GM18508 (cell line): ENCODE data around the gene ACADSB.

Source experiments
- ATAC-seq: cut with Tn5 transposase; IDR thresholded peaks from one replicate; pipeline ENCODE4 v1.9.1; 2021; ENCODE audit warnings: moderate number of reproducible peaks; ENCODE audit not compliant: insufficient read depth, unreplicated experiment

The ACADSB gene

DNA sequence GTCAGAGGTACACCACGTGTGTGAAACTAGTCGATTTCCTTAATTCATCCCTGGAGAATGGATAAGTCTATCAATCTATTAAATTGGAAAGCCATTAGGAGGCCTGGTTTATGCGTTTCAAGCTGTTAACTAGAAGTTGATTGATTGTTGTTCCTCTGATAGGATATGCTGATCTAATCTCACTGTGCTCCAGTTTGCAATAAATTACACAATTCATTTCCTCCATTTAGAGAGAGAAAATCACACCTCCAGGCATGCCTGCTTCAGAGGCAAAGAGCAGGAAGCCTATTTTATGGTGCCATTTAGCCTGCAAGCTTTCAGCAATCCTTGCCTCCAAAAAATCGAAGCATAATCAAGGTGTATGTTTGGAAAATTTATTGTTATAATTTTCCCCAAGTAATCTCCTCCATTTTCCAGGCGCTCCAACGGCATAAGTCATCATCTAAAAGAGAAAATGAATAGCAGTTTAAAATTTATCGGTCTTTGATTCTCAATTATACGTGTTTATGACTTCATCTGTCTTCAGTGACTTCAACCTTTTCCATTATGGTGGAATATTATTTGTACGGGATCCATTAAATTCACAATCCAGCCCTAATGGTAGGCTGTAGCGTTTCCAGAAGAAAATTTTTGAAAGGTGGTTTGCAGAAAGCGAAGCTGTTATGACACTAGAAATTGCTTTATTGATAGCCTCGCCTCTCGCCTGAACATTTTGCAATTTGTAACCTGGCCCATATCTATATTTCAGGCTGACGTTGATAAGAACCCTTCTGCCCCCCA lies 84.0 kb downstream of the ACADSB start:
- ATAC-seq = no peak

GRCh38 chr10:123093489-123093888 lies 84.7 kb downstream of the ACADSB start:
- no peak for ATAC-seq

DNA sequence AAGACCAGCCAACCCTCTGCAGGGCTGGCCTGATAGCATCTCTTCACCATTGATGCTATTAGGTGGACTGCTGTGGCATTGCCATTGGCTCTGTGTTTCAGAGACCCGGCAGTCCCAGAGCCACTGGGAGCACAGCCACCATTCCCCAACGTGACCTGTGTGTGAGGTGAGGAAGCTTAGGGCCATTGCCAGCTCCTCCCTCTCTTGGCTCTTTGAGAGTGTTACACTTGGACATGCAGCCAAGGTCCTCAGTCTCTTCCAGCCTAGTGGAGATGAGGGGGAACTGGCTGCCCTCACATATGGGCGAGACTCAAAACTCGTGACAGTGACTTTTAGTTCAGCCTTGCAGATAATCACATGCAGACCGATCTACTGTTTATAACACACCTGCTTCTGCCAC lies 87.6 kb downstream of the ACADSB start:
- no peak for ATAC-seq

- ATAC-seq = no peak
Observed at GRCh38 chr10:123097039-123097438, 88.2 kb downstream of the ACADSB start.

GRCh38 chr10:123100030-123100762 lies 91.4 kb downstream of the ACADSB start:
- no peak for ATAC-seq

DNA sequence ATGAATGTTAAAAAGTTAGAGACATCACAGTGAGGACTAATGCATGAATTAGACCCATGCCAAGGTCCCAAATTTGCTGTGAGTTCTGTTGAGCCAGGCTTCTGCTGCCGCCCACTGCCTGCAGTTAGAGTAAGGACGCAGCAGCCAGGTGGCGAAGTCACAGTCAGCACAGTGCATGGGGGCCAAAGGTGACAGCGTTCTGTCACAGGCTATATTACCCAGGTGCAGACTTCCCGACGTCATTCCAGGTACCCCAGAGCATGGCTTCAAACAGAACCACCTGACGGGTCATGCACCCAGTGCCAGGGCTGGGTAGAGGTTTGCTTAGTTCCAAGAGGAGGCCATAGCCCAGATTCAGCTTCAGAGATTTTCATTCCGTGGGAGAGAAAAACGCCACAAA lies 93.1 kb downstream of the ACADSB start:
- ATAC-seq = no peak

DNA sequence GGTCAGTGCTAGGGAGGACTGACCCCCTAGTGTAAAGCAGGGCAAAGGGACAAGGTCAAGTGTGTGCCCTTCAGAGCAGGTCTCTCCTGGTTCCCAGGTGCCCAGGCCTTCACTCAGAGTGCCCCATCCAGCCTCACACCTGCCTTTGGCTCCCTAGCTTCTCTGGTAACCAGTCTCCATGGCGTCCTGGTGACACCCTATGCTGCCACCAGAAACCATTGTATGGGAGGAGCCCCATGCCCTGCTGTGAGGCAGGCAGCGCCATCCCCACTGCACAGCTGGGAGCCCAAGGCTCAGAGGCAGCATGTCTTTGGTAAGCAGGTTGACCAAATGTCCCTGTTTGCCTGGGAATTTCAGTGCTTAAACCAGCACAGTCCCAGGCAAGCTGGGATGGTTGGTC lies 93.9 kb downstream of the ACADSB start:
- ATAC-seq = no peak

DNA sequence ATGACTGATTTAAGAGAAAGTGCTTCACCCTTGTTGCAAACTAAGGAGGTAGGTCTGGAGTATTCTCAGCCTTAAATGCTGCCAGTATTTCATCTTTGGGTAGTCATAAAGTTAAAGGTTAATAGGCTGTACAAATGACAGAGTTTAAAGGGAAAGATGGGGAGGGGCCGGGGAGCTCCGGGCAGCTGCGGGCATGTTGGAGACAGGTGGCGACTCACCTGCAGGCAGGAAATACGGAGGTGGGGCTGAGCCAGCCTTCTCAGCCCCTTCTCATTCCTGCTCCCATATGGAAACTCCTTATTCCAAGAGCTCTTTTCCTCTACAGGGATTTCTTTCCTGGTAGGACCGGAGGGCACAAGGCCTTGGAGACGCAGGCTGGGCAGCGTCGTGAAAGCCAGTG lies 95.1 kb downstream of the ACADSB start:
- no peak for ATAC-seq
